ENCODE results near the gene ABLIM3.

The ABLIM3 gene

DNA sequence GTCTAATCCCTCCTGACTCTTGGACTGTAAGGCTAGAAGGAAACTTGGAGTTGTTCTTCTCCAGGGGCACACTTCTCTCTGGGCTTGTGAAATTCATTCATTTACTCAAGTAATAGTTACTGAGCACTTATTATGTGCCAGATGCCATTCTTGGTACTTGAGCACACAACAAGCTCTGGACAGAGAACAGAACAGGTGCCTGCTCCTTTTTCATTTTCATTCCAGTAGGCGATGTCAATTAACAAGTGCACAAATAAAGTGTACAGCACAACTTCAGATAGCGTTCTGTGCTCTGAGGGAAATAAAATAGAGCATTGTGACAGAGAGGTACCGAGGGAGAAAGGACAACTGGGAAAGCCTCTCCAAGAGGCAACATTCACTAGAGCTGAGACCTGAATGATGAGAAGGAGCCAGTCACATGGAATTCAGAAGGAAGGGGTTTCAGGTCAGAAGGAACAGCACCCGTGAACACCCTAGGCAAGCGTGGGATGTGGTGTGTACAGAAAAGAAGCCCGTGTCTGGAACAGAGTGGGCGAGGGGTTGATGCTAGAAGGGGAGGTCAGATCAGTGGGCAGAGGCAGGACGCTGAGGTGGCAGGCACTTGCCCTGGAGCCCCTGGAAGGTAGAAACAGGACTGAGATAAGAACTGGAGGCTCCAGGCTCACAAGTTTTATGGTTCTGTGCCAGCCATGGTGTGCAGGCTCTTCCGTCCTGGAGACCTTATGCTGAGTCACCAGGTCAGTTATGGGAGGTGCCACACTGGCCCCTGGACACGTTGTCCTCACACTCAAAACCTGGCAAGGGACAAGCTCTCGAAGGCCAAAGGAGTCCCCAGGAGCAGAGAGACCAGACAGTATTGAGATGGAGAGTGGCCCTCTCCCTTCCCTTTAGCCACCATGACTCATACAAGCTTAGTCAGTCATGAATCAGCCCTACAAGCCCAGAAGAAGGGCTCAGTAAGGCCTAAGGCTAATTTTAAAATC lies 7.2 kb upstream of the ABLIM3 start:
- no peak for DNase-seq

GRCh38 chr5:149134778-149135500 lies 6.4 kb upstream of the ABLIM3 start:
- DNase-seq = no peak

DNA sequence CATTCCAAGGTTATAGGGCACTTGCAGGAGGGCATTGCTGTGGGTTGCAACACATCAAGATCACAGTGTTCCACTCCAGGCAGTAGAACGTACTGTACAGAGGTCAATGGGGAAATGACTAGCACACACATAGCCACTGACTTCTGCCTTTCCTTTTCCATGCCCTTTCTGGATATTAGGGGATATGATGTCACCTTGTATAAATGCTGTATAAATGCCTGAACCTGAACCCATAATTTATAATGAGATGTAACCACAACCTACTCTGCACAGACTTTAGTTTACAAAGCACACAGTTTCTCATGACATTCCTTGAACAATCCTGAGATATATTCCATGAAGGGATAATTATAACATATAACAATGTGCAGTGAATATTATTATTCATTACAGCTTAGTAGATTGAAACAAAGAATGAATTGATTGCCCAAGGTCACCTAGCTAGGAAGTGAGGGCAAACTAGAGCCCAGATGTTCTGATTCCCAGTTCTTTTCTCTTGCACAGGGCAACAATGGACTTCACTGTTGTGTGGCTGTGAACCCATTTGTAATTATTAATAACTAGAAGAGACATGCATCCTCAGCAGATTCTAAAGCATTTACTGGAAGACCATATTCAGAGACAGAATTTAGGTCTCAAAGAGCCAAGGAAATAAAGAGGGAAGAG lies 5.6 kb upstream of the ABLIM3 start:
- no peak for DNase-seq

GRCh38 chr5:149138182-149138923 lies 2.9 kb upstream of the ABLIM3 start:
- no peak for DNase-seq

DNA sequence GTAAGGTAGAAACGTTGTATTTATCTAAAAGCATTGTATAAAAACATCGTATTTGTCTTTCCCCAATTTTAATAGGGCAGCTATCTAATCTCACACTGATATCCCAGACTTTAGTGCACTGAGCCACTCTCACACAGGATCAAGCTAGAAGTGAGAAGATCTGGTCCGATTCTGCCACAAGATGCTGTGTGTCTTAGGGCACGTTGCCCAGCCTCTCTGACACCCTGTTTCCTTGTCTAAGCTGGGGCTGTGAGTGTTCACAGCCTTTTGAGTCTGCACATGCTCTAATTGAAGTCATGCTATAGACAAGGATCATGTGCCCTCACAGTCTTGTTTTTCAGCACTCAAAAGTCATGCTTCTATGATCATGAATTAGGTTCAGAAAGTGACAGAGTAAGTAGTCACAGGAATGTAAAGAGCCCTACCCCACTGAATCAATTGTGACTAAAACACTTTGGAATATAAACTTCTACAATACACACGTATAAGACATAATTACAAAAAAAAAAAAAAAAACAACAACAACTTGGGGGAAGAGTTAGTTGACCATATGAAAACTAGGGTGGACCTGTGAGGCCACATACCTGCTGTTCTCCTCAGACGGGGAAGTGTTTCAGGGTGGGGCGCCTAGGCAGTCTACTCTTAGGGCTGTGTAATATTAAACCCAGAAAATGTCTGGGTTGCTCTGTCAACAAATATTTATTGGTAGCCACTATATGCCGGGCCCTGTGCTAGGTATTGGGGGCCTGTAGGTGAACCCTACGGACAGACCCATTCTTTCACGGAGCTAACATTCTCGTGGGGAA lies 893 bp upstream of the ABLIM3 start:
- no peak for DNase-seq

DNA sequence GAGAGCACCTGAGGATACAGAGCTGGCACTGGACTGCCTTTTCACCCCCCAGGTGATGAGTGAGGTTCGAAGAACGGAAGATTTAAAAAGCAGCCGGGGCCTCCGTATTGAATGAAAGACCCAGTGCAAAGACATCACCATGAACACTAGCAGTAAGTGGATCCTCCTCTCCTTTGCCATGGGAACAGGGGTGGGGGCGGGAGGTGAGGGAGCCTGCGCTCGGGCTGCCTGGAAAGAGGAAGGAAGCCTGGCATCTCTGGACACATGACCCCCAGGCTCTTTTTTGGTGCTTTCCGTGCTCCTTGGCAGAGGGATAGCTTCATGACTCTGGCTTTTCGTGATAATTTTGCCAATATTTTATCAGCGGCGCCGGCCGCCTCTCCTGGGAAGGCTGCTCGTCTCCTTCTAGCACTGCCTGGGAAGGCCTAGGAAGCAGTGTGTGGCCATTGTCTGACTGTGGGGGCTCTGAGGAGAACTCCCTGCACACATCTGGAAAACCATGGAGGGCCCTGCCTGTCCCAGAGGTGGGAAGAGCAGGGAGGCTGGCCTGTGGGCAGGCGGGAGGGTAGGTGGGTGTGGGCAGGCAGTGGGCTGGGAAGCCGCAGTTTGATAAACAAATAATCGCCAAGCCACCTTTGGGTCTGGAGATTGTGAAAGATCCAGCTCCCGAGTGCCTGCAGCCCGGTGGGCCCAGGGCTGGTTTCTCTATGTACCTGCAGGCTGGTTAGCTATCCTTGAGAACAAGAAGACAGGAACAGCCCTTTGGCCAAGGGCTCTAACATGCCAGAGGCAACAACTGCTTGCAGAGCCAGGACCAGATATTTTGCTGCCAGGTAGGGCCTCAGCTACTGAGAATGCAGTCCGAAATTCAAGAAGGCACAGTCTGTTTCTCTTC lies 911 bp downstream of the ABLIM3 start:
- DNase-seq = no peak

DNA sequence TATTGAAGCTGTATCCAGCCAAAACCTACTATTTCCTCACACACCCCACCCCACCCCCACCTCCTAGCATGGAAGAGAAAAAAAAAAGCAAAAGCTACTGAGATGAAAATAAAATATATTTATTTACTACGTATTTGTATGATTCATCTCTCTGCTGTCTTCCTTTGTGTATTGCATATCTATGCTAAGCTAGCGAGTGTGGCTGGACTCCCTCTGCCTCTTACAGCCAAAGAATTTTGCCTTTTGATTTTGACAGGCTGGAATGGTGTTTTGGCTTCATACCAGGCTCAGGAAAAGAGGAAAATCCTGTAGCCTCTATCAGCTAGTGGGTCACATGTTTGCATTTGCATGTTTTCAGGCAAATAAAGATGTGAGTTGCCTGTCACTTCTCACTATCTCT lies 2.2 kb downstream of the ABLIM3 start:
- DNase-seq = no peak

DNA sequence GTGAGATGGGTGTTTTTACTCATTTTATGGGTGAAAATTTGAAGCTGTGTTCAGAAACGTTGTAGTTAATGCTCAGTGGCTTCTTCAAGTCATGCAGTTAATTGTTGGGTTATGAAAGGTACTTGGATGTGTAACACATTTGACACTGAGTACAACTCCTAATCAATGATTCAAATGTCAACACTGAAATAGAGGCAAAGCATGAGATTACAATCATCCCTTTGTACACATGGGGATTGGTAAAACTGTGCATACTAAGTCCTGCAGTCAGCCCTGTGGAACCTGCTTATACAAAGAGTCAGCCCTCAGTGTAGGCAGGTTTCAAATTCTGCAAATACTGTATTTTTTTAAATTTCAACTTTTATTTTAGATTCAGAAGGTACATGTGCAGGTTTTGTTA lies 3.3 kb downstream of the ABLIM3 start:
- no peak for DNase-seq

DNA sequence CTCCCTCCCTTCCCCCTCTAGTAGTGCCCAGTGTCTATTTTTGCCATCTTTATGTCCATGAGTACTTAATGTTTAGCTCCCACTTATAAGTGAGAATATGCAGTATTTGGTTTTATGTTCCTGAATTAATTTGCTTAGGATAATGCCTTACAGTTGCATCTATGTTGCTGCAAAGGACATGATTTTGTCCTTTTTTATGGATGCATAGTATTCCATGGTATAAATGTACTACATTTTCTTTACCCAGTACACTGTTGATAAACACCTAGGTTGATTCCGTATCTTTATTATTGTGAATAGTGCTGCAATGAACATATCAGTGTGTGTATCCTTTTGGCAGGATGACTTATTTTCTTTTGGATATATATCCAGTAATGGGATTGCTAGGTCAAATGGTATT lies 3.8 kb downstream of the ABLIM3 start:
- no peak for DNase-seq

GRCh38 chr5:149147676-149148075 lies 6.4 kb downstream of the ABLIM3 start:
- DNase-seq = no peak

- DNase-seq = no peak
Observed at GRCh38 chr5:149149942-149150341, 8.6 kb downstream of the ABLIM3 start.

GRCh38 chr5:149150457-149150856 lies 9.2 kb downstream of the ABLIM3 start:
- DNase-seq = no peak

DNA sequence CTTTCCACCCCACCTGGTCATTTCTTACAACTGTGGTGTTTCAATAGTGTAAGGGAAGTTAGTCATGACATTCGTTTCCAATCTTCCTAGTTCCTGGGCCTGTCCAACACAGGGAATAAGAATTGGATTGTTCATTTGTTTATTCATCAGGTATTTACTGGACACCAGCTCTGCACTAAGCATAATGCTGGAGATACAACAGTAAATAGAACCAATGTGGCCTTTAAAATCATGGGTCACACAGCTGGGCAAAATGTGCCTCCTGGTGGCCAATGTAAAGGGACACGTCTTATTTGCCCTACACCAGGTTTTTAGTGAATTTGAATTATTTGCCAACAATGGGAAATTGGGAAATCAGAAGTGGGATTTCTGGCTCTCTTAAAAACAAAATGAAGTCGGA lies 10.4 kb downstream of the ABLIM3 start:
- no peak for DNase-seq

GRCh38 chr5:149152317-149152746 lies 11.0 kb downstream of the ABLIM3 start:
- no peak for DNase-seq

GRCh38 chr5:149153193-149153750 lies 12.0 kb downstream of the ABLIM3 start:
- DNase-seq = no peak

DNA sequence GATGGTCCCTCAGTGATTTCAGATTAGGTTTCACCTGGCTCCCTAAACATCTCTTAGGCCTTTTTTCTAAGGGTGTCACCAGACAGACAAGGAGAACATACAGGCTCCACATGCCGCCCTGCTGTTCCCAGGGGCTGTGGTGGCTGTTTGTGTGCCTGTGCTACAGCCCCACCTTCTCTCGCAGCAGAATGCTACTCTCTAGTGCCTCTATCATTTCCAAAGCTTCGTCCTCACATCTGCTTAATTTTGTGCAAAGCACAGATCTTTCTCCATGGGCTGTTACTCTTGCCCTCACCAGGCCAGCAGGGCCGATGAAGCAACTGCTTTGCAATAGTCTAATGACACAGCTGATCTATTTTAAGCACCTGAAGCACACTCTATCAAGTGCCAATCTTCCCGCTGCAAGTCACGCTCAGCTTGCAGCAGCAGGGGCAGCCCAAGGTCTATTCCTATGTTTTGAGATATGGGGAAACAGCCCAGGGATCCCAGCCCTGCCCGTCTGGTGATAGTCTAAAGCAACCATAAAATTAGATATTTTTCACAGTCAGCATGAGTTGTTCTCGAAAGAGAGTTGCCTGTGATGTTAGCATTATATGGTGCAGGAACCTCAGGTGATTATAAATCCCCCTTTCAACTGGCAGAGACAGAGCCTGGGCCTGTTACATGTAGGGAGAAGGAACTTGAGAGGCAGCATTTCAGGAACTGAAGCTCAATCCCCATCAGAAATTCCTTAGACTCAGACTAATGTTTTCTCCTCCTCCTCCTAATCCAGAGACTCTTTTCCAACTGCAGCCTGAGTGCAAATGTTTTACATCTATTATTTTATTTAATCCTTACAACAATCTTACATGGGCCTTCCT lies 12.7 kb downstream of the ABLIM3 start:
- DNase-seq = no peak

DNA sequence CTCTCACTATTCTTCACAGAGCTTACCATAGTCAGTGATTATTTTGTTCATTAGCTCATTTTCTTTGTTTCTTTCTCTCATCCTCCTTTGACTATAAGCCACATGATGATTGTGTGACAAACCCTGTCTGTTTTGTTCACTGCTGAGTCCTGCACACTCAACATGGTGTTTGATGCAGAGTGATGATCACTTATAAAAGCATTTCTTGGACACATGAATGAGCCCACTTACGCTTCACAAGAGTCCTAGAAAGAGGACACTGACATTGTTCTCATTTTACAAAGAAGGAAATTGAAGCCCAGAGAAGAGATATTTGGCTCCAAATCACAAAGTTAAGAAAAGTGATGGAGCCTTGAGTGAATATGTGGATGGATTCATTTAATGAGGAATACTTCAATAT lies 13.4 kb downstream of the ABLIM3 start:
- no peak for DNase-seq

DNA sequence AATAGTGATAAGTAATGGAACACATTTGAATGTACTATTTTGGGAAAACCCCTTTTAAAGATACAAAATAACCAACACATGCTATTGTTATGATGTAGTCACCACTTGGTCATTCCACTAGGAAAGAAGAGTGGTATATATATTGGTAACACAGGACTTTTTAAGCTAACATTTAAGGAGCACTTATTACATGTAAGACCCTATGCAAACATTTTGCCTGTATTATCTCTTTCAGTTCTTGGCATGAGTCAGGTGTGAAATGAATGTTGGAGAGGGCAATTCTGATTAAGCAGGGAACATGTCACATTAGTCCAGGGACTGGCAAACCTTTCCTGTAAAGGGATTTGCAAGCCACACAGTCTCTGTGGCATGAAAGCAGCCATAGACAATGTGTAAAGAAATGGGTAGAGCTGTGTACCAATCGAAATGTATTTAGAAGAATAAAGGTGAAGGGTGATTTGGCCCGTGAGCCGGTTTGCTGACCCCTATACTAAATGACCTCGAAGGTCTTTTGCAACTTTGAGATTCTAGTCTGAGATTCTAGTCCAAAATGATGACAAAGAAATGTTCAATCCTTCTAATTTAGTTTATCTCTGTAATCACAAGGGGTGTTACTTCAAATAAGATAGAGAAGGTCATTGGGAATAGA lies 15.3 kb downstream of the ABLIM3 start:
- no peak for DNase-seq

DNA sequence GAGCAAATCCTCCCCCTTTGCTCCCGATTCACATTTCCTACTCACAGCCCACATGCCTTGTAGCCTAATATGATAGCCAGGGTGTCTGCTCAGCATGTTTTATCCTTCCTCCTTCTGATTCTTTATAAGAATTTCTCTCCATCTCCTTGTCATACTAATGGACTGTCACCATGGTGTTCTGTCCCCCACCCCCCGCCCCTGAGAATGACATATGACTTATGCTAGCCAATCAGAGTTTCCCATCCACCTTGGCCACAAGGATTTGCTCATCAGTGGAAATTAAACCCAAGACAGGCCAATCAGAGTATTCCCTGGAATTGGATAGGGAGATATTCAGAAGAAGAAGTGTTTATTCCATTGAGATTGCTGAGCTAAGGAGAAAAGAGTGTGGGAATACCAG lies 16.0 kb downstream of the ABLIM3 start:
- DNase-seq = no peak

Measured in T-helper 1 cell (primary cell).